ENCODE results near the gene DCAF6. TPM values are rescaled to one million over a fixed set of nuclear protein-coding genes. Genes with fewer than 3 reads are reported as not detected.

DCAF6 gene
- total and polyA plus RNA-seq, 5 donors = 124 to 192 (median 175) TPM

GRCh38 chr1:168086438-168086837, 150.0 kb downstream of the DCAF6 start:
- Histone ChIP-seq H3K4me3 (ENCODE audit: low read length) (no peak overlapping the region), H3K4me1 (ENCODE audit: control insufficient read depth, insufficient read depth, low read length) (peaks cover 11% of the 10 kb centered on the region), H3K27me3 (ENCODE audit: control insufficient read depth, insufficient read depth) (no peaks in the 10 kb centered on the region), H3K9me3 (ENCODE audit: control insufficient read depth, low read length) (no peaks in the 10 kb centered on the region), H3K27ac (ENCODE audit: low read length) (no peak overlapping the region)
- WGBS = 70% methylated on average over 2 of the region's 2 CpGs
- no peak for DNase-seq
- intact Hi-C loops (cut with DNase I) = no loop called here
- ATAC-seq = no peak

- intact Hi-C loops (cut with DNase I) = no loop called here
- DNase-seq (no peak), ATAC-seq (no peak)
- 69% methylated on average over 10 of the region's 10 CpGs for WGBS
- no peak overlapping the region for H3K4me3 ChIP-seq (ENCODE audit: low read length)
- peaks cover 10% of the 10 kb centered on the region for H3K4me1 ChIP-seq (ENCODE audit: control insufficient read depth, insufficient read depth, low read length)
- H3K27ac ChIP-seq (ENCODE audit: low read length) = no peak overlapping the region
- no peaks in the 10 kb centered on the region for H3K9me3 ChIP-seq (ENCODE audit: control insufficient read depth, low read length)
- H3K27me3 ChIP-seq (ENCODE audit: control insufficient read depth, insufficient read depth) = no peaks in the 10 kb centered on the region
Observed at GRCh38 chr1:168087696-168088095, 151.2 kb downstream of the DCAF6 start.

- Histone ChIP-seq H3K4me3 (ENCODE audit: low read length) (no peak overlapping the region), H3K27ac (ENCODE audit: low read length) (no peak overlapping the region), H3K4me1 (ENCODE audit: control insufficient read depth, insufficient read depth, low read length) (peaks cover 10% of the 10 kb centered on the region), H3K9me3 (ENCODE audit: control insufficient read depth, low read length) (no peaks in the 10 kb centered on the region), H3K27me3 (ENCODE audit: control insufficient read depth, insufficient read depth) (no peaks in the 10 kb centered on the region)
- intact Hi-C loops (cut with DNase I) = no loop called here
- no peak for DNase-seq
- 94% methylated on average over 14 of the region's 14 CpGs for WGBS
- ATAC-seq = no peak
Observed at GRCh38 chr1:168088511-168089325, 152.2 kb downstream of the DCAF6 start.

GRCh38 chr1:168089326-168089978, 153.0 kb downstream of the DCAF6 start:
- WGBS = 94% methylated on average over 13 of the region's 13 CpGs
- Histone ChIP-seq H3K9me3 (ENCODE audit: control insufficient read depth, low read length) (no peaks in the 10 kb centered on the region), H3K27ac (ENCODE audit: low read length) (no peak overlapping the region), H3K27me3 (ENCODE audit: control insufficient read depth, insufficient read depth) (no peaks in the 10 kb centered on the region), H3K4me3 (ENCODE audit: low read length) (no peak overlapping the region), H3K4me1 (ENCODE audit: control insufficient read depth, insufficient read depth, low read length) (peaks cover 10% of the 10 kb centered on the region)
- no peak for DNase-seq
- no peak for ATAC-seq
- intact Hi-C loops (cut with DNase I) = no loop called here

- no peak for ATAC-seq
- intact Hi-C loops (cut with DNase I) = no loop called here
- whole genome bisulfite sequencing = 91% methylated on average over 2 of the region's 2 CpGs
- Histone ChIP-seq H3K27ac (ENCODE audit: low read length) (no peak overlapping the region), H3K27me3 (ENCODE audit: control insufficient read depth, insufficient read depth) (no peaks in the 10 kb centered on the region), H3K4me1 (ENCODE audit: control insufficient read depth, insufficient read depth, low read length) (peaks cover 10% of the 10 kb centered on the region), H3K9me3 (ENCODE audit: control insufficient read depth, low read length) (no peaks in the 10 kb centered on the region), H3K4me3 (ENCODE audit: low read length) (no peak overlapping the region)
- DNase-seq = no peak
Observed at GRCh38 chr1:168089979-168090337, 153.5 kb downstream of the DCAF6 start.

GRCh38 chr1:168090395-168090794, 153.9 kb downstream of the DCAF6 start:
- Histone ChIP-seq H3K4me1 (ENCODE audit: control insufficient read depth, insufficient read depth, low read length) (peaks cover 10% of the 10 kb centered on the region), H3K27me3 (ENCODE audit: control insufficient read depth, insufficient read depth) (no peaks in the 10 kb centered on the region), H3K9me3 (ENCODE audit: control insufficient read depth, low read length) (no peaks in the 10 kb centered on the region), H3K27ac (ENCODE audit: low read length) (no peak overlapping the region), H3K4me3 (ENCODE audit: low read length) (no peak overlapping the region)
- intact Hi-C loops (cut with DNase I) = no loop called here
- ATAC-seq (no peak), DNase-seq (no peak)
- WGBS = 94% methylated on average over 14 of the region's 14 CpGs

GRCh38 chr1:168091063-168091462, 154.6 kb downstream of the DCAF6 start:
- ATAC-seq = no peak
- DNase-seq = no peak
- Histone ChIP-seq H3K4me3 (ENCODE audit: low read length) (no peak overlapping the region), H3K9me3 (ENCODE audit: control insufficient read depth, low read length) (no peaks in the 10 kb centered on the region), H3K4me1 (ENCODE audit: control insufficient read depth, insufficient read depth, low read length) (peaks cover 10% of the 10 kb centered on the region), H3K27me3 (ENCODE audit: control insufficient read depth, insufficient read depth) (no peaks in the 10 kb centered on the region), H3K27ac (ENCODE audit: low read length) (no peak overlapping the region)
- 96% methylated on average over 9 of the region's 9 CpGs for whole genome bisulfite sequencing
- intact Hi-C loops (cut with DNase I) = no loop called here

- Histone ChIP-seq H3K9me3 (ENCODE audit: control insufficient read depth, low read length) (no peaks in the 10 kb centered on the region), H3K4me1 (ENCODE audit: control insufficient read depth, insufficient read depth, low read length) (peaks cover 5% of the 10 kb centered on the region), H3K27me3 (ENCODE audit: control insufficient read depth, insufficient read depth) (no peaks in the 10 kb centered on the region), H3K27ac (ENCODE audit: low read length) (no peak overlapping the region), H3K4me3 (ENCODE audit: low read length) (no peak overlapping the region)
- DNase-seq = no peak
- ATAC-seq = no peak
- 74% methylated on average over 8 of the region's 8 CpGs for WGBS
- intact Hi-C loops (cut with DNase I) = no loop called here
Observed at GRCh38 chr1:168091720-168092550, 155.5 kb downstream of the DCAF6 start.

- Histone ChIP-seq H3K27ac (ENCODE audit: low read length) (no peak overlapping the region), H3K27me3 (ENCODE audit: control insufficient read depth, insufficient read depth) (no peaks in the 10 kb centered on the region), H3K4me1 (ENCODE audit: control insufficient read depth, insufficient read depth, low read length) (peaks cover 3% of the 10 kb centered on the region), H3K4me3 (ENCODE audit: low read length) (no peak overlapping the region), H3K9me3 (ENCODE audit: control insufficient read depth, low read length) (no peaks in the 10 kb centered on the region)
- WGBS = 89% methylated on average over 16 of the region's 16 CpGs
- intact Hi-C loops (cut with DNase I) = no loop called here
- DNase-seq (no peak), ATAC-seq (no peak)
Observed at GRCh38 chr1:168092566-168093355, 156.3 kb downstream of the DCAF6 start.

- intact Hi-C loops (cut with DNase I) = no loop called here
- H3K27me3 ChIP-seq (ENCODE audit: control insufficient read depth, insufficient read depth) = no peaks in the 10 kb centered on the region
- DNase-seq (no peak), ATAC-seq (no peak)
- H3K27ac ChIP-seq (ENCODE audit: low read length) = no peak overlapping the region
- H3K4me3 ChIP-seq (ENCODE audit: low read length) = no peak overlapping the region
- H3K9me3 ChIP-seq (ENCODE audit: control insufficient read depth, low read length) = no peaks in the 10 kb centered on the region
- 97% methylated on average over 4 of the region's 4 CpGs for WGBS
- peaks cover 3% of the 10 kb centered on the region for H3K4me1 ChIP-seq (ENCODE audit: control insufficient read depth, insufficient read depth, low read length)
Observed at GRCh38 chr1:168093616-168094015, 157.1 kb downstream of the DCAF6 start.

All from right cardiac atrium (tissue), 5 donors.